ENCODE results near the gene NCOR1.
"Not testable (repeated sequence)": the region's sequence is repeated elsewhere in the genome, so short reads cannot be mapped to it uniquely, and the experiment has no call there.

Gene NCOR1

DNA sequence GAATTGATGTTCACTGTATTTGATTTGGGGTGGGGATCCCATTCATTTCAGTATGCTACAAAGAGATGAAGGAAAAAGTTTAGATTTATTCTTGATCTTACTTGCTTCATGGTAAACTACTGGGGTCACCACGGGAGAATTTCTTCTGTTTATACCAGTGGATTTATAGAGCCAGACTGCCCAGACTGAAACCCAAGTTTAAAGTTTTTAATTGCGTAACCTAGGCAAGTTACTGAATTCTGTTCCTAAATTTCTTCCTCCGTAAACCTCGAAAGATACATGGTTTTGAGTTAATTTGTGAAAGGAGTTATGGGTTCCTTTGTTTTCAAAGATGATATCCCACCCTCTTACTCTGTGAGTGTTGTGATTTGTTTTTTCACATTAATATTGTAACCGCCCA is 28.1 kb upstream of the NCOR1 start:
- H3K4me3 ChIP-seq (ENCODE audit: low read length) = no peak overlapping the region
- no peaks in the 10 kb centered on the region for H3K36me3 ChIP-seq (replicated peaks; ENCODE audit: insufficient read depth, low read length)
- H3K9ac ChIP-seq (ENCODE audit: low read length) = no peak overlapping the region
- TF ChIP-seq EZH2phosphoT487 (IDR thresholded peaks at IDR 0.05; ENCODE audit: low read length) (no peak), EZH2 (optimal IDR thresholded peaks at IDR 0.05; ENCODE audit: low read depth, low read length) (no peak)
- TF ChIP-seq, protein P1, sequence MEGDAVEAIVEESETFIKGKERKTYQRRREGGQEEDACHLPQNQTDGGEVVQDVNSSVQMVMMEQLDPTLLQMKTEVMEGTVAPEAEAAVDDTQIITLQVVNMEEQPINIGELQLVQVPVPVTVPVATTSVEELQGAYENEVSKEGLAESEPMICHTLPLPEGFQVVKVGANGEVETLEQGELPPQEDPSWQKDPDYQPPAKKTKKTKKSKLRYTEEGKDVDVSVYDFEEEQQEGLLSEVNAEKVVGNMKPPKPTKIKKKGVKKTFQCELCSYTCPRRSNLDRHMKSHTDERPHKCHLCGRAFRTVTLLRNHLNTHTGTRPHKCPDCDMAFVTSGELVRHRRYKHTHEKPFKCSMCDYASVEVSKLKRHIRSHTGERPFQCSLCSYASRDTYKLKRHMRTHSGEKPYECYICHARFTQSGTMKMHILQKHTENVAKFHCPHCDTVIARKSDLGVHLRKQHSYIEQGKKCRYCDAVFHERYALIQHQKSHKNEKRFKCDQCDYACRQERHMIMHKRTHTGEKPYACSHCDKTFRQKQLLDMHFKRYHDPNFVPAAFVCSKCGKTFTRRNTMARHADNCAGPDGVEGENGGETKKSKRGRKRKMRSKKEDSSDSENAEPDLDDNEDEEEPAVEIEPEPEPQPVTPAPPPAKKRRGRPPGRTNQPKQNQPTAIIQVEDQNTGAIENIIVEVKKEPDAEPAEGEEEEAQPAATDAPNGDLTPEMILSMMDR (IDR thresholded peaks at IDR 0.05; ENCODE audit: low read length) = no peak
- no peak overlapping the region for H2AFZ ChIP-seq (ENCODE audit: low read length)
- H3K79me2 ChIP-seq (ENCODE audit: low read length) = no peaks in the 10 kb centered on the region
- no peaks in the 10 kb centered on the region for H3K4me1 ChIP-seq (ENCODE audit: low read length)
- H3K4me2 ChIP-seq (ENCODE audit: low read depth, low read length) = no peak overlapping the region
- no peaks in the 10 kb centered on the region for H4K20me1 ChIP-seq (ENCODE audit: insufficient read depth, low read length)
- H3F3A ChIP-seq (ENCODE audit: insufficient read depth, low read length) = no peaks in the 10 kb centered on the region
- no peak for DNase-seq
- H3K9me3 ChIP-seq (replicated peaks; ENCODE audit: insufficient read depth, low read length) = no peaks in the 10 kb centered on the region
- no peak overlapping the region for H3K27ac ChIP-seq (ENCODE audit: low read length)
- no peaks in the 10 kb centered on the region for H3K27me3 ChIP-seq (replicated peaks; ENCODE audit: insufficient read depth, low read length)
- no peaks in the 10 kb centered on the region for H3K9me2 ChIP-seq (replicated peaks; ENCODE audit: insufficient read depth, low read length)

DNA sequence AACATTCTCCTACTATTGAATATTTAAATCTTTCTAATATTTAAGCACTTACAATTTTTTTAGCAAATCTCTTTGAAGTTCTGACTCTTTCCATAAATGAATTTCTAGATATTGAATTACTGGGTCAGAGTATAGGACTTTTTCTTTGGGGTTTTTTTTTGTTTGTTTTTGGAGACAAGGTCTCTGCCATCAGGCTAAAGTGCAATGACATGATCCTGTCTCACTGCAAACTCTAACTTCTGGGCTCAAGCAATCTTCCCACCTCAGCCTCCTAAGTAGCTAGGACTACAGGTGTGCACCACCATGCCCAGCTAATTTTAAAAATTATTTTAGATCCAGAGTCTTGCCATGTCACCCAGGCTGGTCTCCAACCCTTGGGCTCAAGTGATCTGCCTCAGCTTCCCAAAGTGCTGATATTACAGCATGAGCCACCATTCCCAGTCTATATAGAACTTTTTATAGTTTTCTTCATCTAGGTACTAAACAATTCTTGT is 26.6 kb upstream of the NCOR1 start:
- Histone ChIP-seq H3K27ac (ENCODE audit: low read length) (no peak overlapping the region), H3K9me3 (replicated peaks; ENCODE audit: insufficient read depth, low read length) (no peaks in the 10 kb centered on the region), H3K9me2 (replicated peaks; ENCODE audit: insufficient read depth, low read length) (no peaks in the 10 kb centered on the region), H3K27me3 (replicated peaks; ENCODE audit: insufficient read depth, low read length) (no peaks in the 10 kb centered on the region), H3K36me3 (replicated peaks; ENCODE audit: insufficient read depth, low read length) (no peaks in the 10 kb centered on the region), H3K9ac (ENCODE audit: low read length) (no peak overlapping the region), H3K4me3 (ENCODE audit: low read length) (no peak overlapping the region), H3K79me2 (ENCODE audit: low read length) (no peaks in the 10 kb centered on the region), H4K20me1 (ENCODE audit: insufficient read depth, low read length) (no peaks in the 10 kb centered on the region), H2AFZ (ENCODE audit: low read length) (no peak overlapping the region), H3K4me1 (ENCODE audit: low read length) (no peaks in the 10 kb centered on the region), H3K4me2 (ENCODE audit: low read depth, low read length) (no peak overlapping the region), H3F3A (ENCODE audit: insufficient read depth, low read length) (no peaks in the 10 kb centered on the region)
- TF ChIP-seq EZH2phosphoT487 (IDR thresholded peaks at IDR 0.05; ENCODE audit: low read length) (no peak), EZH2 (optimal IDR thresholded peaks at IDR 0.05; ENCODE audit: low read depth, low read length) (no peak)
- DNase-seq = no peak

DNA sequence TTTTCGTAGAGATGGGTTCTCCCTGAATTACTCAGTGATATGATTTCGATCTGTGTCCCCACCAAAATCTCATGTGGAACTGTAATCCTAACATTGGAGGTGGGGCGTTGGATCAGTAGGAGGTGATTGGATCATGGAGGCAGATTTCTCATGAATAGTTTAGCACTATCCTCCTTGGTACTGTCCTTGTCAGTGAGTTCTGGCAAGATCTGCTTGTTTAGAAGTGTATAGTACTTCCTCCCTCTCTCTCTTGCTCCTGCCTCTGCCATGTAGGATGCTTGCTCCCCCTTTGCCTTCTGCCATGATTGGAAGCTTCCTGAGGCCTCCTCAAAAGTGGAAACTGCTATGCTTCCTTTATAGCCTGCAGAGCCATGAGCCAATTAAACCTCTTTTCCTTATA is 24.6 kb upstream of the NCOR1 start:
- Histone ChIP-seq H3K79me2 (ENCODE audit: low read length) (no peaks in the 10 kb centered on the region), H3K4me2 (ENCODE audit: low read depth, low read length) (no peak overlapping the region), H4K20me1 (ENCODE audit: insufficient read depth, low read length) (no peaks in the 10 kb centered on the region), H3K4me3 (ENCODE audit: low read length) (no peak overlapping the region), H3K4me1 (ENCODE audit: low read length) (no peaks in the 10 kb centered on the region), H3K36me3 (replicated peaks; ENCODE audit: insufficient read depth, low read length) (no peaks in the 10 kb centered on the region), H2AFZ (ENCODE audit: low read length) (no peak overlapping the region), H3K9ac (ENCODE audit: low read length) (no peak overlapping the region), H3K27ac (ENCODE audit: low read length) (no peak overlapping the region), H3K27me3 (replicated peaks; ENCODE audit: insufficient read depth, low read length) (no peaks in the 10 kb centered on the region), H3K9me3 (replicated peaks; ENCODE audit: insufficient read depth, low read length) (no peaks in the 10 kb centered on the region), H3F3A (ENCODE audit: insufficient read depth, low read length) (no peaks in the 10 kb centered on the region), H3K9me2 (replicated peaks; ENCODE audit: insufficient read depth, low read length) (no peaks in the 10 kb centered on the region)
- TF ChIP-seq, protein P1 (IDR thresholded peaks at IDR 0.05; ENCODE audit: low read length) = no peak
- TF ChIP-seq EZH2phosphoT487 (IDR thresholded peaks at IDR 0.05; ENCODE audit: low read length) (no peak), EZH2 (optimal IDR thresholded peaks at IDR 0.05; ENCODE audit: low read depth, low read length) (no peak)
- no peak for DNase-seq

DNA sequence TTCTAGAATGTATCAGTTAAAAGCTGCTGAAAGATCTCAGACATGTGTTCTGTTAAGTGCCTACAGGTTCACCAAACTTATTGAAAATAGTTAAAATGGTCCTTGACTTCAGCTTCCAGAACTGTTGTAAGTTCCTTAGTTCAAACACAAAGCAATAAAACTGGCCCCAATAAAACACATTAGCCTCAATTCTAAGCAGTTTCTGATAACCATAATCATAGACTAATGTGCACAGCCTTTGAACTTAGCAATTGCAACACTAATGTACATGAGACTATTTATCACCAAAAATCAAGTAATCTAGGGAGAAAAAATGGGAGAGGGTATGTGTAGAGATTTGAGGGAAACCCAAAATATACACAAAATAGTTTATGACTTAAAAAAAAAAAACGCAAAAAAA is 17.1 kb upstream of the NCOR1 start:
- Histone ChIP-seq H3K9ac (ENCODE audit: low read length) (no peak overlapping the region), H3K27me3 (replicated peaks; ENCODE audit: insufficient read depth, low read length) (no peaks in the 10 kb centered on the region), H4K20me1 (ENCODE audit: insufficient read depth, low read length) (no peaks in the 10 kb centered on the region), H3K4me2 (ENCODE audit: low read depth, low read length) (no peak overlapping the region), H3K4me3 (ENCODE audit: low read length) (no peak overlapping the region), H3K27ac (ENCODE audit: low read length) (no peak overlapping the region), H3K9me2 (replicated peaks; ENCODE audit: insufficient read depth, low read length) (no peaks in the 10 kb centered on the region), H2AFZ (ENCODE audit: low read length) (no peak overlapping the region), H3K36me3 (replicated peaks; ENCODE audit: insufficient read depth, low read length) (no peaks in the 10 kb centered on the region), H3K4me1 (ENCODE audit: low read length) (0 out of 2 replicates have a peak, but pooled peaks cover 3% of the 10 kb centered on the region), H3K79me2 (ENCODE audit: low read length) (0 out of 2 replicates have a peak, but pooled peaks cover 4% of the 10 kb centered on the region), H3F3A (ENCODE audit: insufficient read depth, low read length) (no peaks in the 10 kb centered on the region), H3K9me3 (replicated peaks; ENCODE audit: insufficient read depth, low read length) (no peaks in the 10 kb centered on the region)
- TF ChIP-seq, protein P1 (IDR thresholded peaks at IDR 0.05; ENCODE audit: low read length) = no peak
- no peak for TF ChIP-seq EZH2 (optimal IDR thresholded peaks at IDR 0.05; ENCODE audit: low read depth, low read length)
- TF ChIP-seq EZH2phosphoT487 (IDR thresholded peaks at IDR 0.05; ENCODE audit: low read length) = no peak
- DNase-seq = no peak

DNA sequence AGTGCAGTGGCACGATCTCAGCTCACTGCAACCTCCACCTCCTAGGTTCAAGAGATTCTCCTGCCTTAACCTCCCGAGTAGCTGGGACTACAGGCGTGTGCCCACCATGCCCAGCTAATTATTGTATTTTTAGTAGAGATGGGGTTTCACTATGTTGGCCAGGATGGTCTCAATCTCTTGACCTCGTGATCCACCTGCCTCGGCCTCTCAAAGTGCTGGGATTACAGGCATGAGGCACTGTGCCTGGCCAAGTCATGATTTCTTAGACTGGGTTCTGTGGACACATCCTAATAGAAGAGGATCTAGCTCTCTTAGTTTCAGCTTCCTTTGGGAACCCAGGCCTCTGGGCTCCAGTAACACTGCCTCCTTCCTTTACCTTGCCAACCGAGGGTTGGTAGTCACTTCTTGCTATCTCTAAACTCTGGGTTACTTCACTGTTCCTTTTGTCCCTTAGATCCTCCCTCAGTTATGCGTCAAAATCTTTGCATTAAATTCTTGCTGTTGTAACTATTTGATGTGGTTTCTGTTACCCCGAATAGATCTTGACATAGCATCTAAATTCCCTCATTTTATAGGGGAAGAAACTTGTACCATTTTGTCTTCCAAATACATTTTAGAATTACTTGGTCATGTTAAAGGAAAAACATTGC is 14.7 kb upstream of the NCOR1 start:
- H3F3A ChIP-seq (ENCODE audit: insufficient read depth, low read length); H3K4me2 ChIP-seq (ENCODE audit: low read depth, low read length); H3K9ac ChIP-seq (ENCODE audit: low read length): not testable (repeated sequence)

More for the DNA sequence above, 14.7 kb upstream of the NCOR1 start:
- not testable (repeated sequence) for DNase-seq; H3K9me3 ChIP-seq (replicated peaks; ENCODE audit: insufficient read depth, low read length); H4K20me1 ChIP-seq (ENCODE audit: insufficient read depth, low read length); H3K9me2 ChIP-seq (replicated peaks; ENCODE audit: insufficient read depth, low read length); H3K27me3 ChIP-seq (replicated peaks; ENCODE audit: insufficient read depth, low read length); H2AFZ ChIP-seq (ENCODE audit: low read length); H3K36me3 ChIP-seq (replicated peaks; ENCODE audit: insufficient read depth, low read length); H3K4me1 ChIP-seq (ENCODE audit: low read length); H3K4me3 ChIP-seq (ENCODE audit: low read length); H3K27ac ChIP-seq (ENCODE audit: low read length)
- H3K79me2 ChIP-seq (ENCODE audit: low read length) = peaks cover 13% of the 10 kb centered on the region; the same call in 1 of the 2 replicates
